ENCODE measurements around the gene HSPA12B. TPM values are rescaled to one million over a fixed set of nuclear protein-coding genes. Genes with fewer than 3 reads are reported as not detected.

Gene HSPA12B
- total RNA-seq, 1 donor from 2014 or later: 33.7 TPM

DNA sequence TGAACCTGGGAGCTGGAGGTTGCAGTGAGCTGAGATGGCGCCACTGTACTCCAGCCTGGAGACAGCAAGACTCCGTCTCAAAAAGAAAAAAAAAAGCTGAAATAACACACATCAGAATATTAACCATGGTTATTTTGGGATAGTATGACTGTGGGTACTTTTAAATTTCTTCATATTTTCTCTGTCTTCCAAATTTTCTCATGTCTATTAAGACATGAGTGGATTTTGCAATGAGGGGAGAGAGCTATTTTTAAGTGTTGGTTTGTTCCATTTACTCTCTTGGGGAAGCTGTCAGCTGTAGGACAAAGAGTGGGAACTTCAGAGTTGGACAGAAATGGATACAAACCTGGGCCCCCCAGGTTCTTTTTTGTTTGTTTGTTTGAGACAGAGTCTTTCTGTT is 24.8 kb downstream of the HSPA12B start:
- intact Hi-C loops (cut with DNase I): no loop called here
- Histone ChIP-seq H3K9me3 (no peaks in the 10 kb centered on the region), H3K36me3 (peaks cover 8% of the 10 kb centered on the region), H3K27ac (no peak overlapping the region), H3K4me1 (peaks cover 12% of the 10 kb centered on the region), H3K4me3 (no peak overlapping the region), H3K27me3 (no peaks in the 10 kb centered on the region)
- ATAC-seq: no peak
- TF ChIP-seq, protein P1, sequence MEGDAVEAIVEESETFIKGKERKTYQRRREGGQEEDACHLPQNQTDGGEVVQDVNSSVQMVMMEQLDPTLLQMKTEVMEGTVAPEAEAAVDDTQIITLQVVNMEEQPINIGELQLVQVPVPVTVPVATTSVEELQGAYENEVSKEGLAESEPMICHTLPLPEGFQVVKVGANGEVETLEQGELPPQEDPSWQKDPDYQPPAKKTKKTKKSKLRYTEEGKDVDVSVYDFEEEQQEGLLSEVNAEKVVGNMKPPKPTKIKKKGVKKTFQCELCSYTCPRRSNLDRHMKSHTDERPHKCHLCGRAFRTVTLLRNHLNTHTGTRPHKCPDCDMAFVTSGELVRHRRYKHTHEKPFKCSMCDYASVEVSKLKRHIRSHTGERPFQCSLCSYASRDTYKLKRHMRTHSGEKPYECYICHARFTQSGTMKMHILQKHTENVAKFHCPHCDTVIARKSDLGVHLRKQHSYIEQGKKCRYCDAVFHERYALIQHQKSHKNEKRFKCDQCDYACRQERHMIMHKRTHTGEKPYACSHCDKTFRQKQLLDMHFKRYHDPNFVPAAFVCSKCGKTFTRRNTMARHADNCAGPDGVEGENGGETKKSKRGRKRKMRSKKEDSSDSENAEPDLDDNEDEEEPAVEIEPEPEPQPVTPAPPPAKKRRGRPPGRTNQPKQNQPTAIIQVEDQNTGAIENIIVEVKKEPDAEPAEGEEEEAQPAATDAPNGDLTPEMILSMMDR (IDR thresholded peaks at IDR 0.05): no peak
- DNase-seq: no peak

DNA sequence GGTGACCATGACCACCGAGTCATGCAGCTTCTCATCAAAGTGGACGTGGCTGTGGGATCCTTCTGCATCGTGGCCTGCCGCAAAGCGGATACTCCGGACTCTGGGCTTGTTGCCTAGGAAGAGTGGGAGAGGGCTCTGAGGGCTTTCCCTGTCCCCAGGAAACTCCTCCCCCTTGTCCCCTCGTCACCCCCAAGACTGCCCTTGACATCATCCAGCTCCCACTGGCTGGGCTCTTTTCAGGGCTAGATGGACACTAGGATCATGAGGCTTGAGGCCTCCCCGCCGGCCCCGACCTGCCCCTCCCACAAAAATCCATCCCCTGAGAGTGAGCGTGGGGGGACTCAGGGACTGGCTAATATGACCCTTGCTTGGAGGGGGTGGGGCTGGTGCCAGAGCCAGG is 26.1 kb downstream of the HSPA12B start:
- ATAC-seq (no peak), DNase-seq (no peak)
- TF ChIP-seq, protein P1 (IDR thresholded peaks at IDR 0.05): no peak
- intact Hi-C loops (cut with DNase I): no loop called here
- Histone ChIP-seq H3K9me3 (no peaks in the 10 kb centered on the region), H3K36me3 (peaks cover 8% of the 10 kb centered on the region), H3K27me3 (no peaks in the 10 kb centered on the region), H3K4me3 (no peak overlapping the region), H3K4me1 (peaks cover 12% of the 10 kb centered on the region), H3K27ac (no peak overlapping the region)

DNA sequence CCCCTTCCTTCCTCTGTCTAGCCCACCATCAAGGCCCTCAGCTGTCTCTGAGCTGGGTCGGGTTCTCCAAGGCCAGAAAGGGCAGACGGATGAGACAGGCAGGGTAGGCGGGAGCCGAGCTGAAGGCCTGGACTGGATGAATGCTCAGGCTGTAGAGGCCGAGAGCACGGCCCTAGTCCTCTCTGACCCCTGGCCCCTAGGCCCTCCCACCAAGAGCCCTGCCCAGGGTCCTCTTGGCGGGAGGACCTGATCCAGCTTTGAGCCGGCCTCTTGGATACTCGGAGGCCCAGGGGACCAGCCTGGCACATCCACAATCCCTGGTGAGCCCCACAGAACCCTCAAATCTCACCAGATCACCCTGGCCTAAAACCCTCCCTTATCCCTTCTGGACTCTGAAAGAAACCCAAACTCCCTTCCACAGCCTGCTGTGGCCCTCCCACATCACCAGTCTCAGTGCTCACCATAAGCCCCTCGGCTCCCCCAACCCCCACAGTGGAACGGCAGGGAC is 26.9 kb downstream of the HSPA12B start:
- Histone ChIP-seq H3K27me3 (no peaks in the 10 kb centered on the region), H3K9me3 (no peaks in the 10 kb centered on the region), H3K27ac (no peak overlapping the region), H3K4me3 (no peak overlapping the region), H3K4me1 (peaks cover 12% of the 10 kb centered on the region), H3K36me3 (peaks cover 8% of the 10 kb centered on the region)
- ATAC-seq (no peak), DNase-seq (no peak)
- TF ChIP-seq, protein P1 (IDR thresholded peaks at IDR 0.05): no peak
- intact Hi-C loops (cut with DNase I): no loop called here

DNA sequence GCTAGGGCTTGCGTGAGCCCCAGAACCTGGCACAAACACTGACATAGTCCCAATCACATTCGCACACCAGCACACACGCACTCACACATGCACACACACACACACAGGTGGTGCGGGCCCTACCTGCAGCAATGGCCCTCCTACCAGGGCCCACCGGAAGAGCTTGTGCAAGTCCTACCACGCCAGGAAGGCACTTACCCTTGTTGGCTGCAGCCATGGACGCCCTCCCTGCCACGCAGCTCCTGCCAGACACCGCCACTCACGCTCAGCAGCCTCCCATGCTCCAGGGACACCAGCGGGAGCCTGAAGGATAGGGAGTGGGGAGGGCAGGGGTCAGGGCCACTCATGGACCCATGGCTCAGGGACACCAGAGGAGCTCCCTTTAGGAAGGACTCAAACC is 27.4 kb downstream of the HSPA12B start:
- ATAC-seq: no peak
- H3K27ac ChIP-seq: no peak overlapping the region
- H3K4me1 ChIP-seq: peaks cover 12% of the 10 kb centered on the region
- no peaks in the 10 kb centered on the region for H3K9me3 ChIP-seq
- TF ChIP-seq, protein P1 (IDR thresholded peaks at IDR 0.05): no peak
- peaks cover 8% of the 10 kb centered on the region for H3K36me3 ChIP-seq
- intact Hi-C loops (cut with DNase I): no loop called here
- DNase-seq: no peak
- no peaks in the 10 kb centered on the region for H3K27me3 ChIP-seq
- no peak overlapping the region for H3K4me3 ChIP-seq

DNA sequence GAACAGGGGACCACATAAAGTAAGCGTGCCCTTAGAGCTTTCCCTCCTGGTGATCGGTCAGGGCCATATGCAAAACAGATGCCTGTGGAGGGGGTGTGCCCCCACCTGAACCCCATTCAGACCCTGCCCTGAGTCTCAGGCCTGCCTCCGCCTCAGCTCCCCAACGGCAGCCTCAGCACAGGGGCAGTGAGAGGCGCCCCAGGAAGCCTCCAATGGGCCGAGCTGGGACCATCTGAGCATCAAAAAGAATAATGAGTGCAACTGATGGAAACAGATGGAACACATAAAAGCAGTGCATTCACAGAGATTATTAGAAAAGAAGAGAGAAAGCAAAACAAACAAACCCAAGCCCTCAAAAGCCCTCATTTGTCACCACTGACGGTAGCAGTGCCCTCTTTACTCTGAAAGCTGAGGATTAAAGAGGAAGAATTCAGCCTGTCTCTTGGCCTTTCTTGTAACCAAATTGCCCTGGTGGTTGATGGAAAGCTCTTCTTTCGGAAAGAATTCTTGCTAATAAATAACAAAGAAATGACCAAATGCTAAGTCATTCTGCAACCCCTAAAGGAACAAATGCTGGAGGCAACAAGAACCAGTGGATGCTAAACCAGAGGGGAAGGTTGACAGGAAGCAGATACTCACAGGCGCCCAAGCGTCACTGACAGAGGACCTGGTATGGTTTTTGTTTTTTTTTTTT is 28.3 kb downstream of the HSPA12B start:
- ATAC-seq: no peak
- TF ChIP-seq, protein P1 (IDR thresholded peaks at IDR 0.05): no peak
- peaks cover 12% of the 10 kb centered on the region for H3K4me1 ChIP-seq

More for the DNA sequence above, 28.3 kb downstream of the HSPA12B start:
- no peak overlapping the region for H3K27ac ChIP-seq
- H3K27me3 ChIP-seq: no peaks in the 10 kb centered on the region
- no peaks in the 10 kb centered on the region for H3K9me3 ChIP-seq
- no peak for DNase-seq
- intact Hi-C loops (cut with DNase I): no loop called here
- H3K36me3 ChIP-seq: peaks cover 8% of the 10 kb centered on the region
- H3K4me3 ChIP-seq: no peak overlapping the region

Data from upper lobe of right lung (tissue), 1 donor.